PC-9 (cell line): ENCODE data around the gene C3orf18. TPM values are rescaled to one million over a fixed set of nuclear protein-coding genes. Genes with fewer than 3 reads are reported as not detected.

Experiments used
- BruUV-seq: library from RNA; stranded (reverse); fragments of 400-500 nt; replicated peaks from 2 replicates; lab custom pipeline; 2021; lab: Mats Ljungman, UMichigan
- CTCF ChIA-PET: fragments of 300-600 bp; sonication (Branson Sonifier 250); formaldehyde crosslinking; loops from one replicate; lab custom pipeline; 2022; ENCODE audit warnings: antibody characterized with exemption; lab: Charles Lee
- POLR2A ChIA-PET: fragments of 300-600 bp; sonication (Branson Sonifier 250); formaldehyde crosslinking; loops from one replicate; lab custom pipeline; 2022; ENCODE audit warnings: antibody characterized with exemption; ENCODE audit not compliant: unreplicated experiment; lab: Charles Lee
- DNase-seq, 2 experiments: peaks; one replicate each; pipeline versions ENCODE4 v3.0.0 to v3.0.0-alpha.2; 2015 to 2022; ENCODE audit warnings: mixed read lengths in 1 of 2
- H2AFZ ChIP-seq: fragments of 200-600 bp; sonication (generic); 2 replicates; pipeline ENCODE4 v1.8.1; 2017; ENCODE audit warnings: antibody characterized with exemption
- H3F3A ChIP-seq: fragments of 200-600 bp; sonication (generic); 2 replicates; pipeline ENCODE4 v1.8.1; 2017; ENCODE audit warnings: antibody characterized with exemption, mild to moderate bottlenecking, low read depth; ENCODE audit not compliant: insufficient read depth
- H3K27ac ChIP-seq: fragments of 200-600 bp; sonication (generic); 2 replicates; pipeline ENCODE4 v1.6.1; 2016; ENCODE audit warnings: mixed run types
- H3K27me3 ChIP-seq: fragments of 200-600 bp; sonication (generic); 2 replicates; pipeline ENCODE4 v1.6.1; 2016; ENCODE audit warnings: low read depth, mixed run types; ENCODE audit not compliant: insufficient read depth
- H3K36me3 ChIP-seq: fragments of 200-600 bp; sonication (generic); 2 replicates; pipeline ENCODE4 v1.6.1; 2016; ENCODE audit warnings: low read depth, mixed run types
- H3K4me1 ChIP-seq: fragments of 200-600 bp; sonication (generic); replicated peaks from 2 replicates; pipeline ENCODE4 v1.6.1; 2016; ENCODE audit warnings: mixed run types; ENCODE audit not compliant: insufficient read depth
- H3K4me2 ChIP-seq: fragments of 200-600 bp; sonication (generic); 2 replicates; pipeline ENCODE4 v1.6.1; 2017; ENCODE audit warnings: mixed run types
- H3K4me3 ChIP-seq: fragments of 200-600 bp; sonication (generic); 2 replicates; pipeline ENCODE4 v1.6.1; 2016; ENCODE audit warnings: mixed run types
- H3K79me2 ChIP-seq: fragments of 200-600 bp; sonication (generic); 2 replicates; pipeline ENCODE4 v1.6.1; 2017; ENCODE audit warnings: low read depth, mixed run types
- H3K9me2 ChIP-seq: fragments of 200-600 bp; sonication (generic); 2 replicates; pipeline ENCODE4 v1.8.1; 2017; ENCODE audit warnings: mild to moderate bottlenecking; ENCODE audit not compliant: insufficient read depth
- H3K9me3 ChIP-seq: fragments of 200-600 bp; sonication (generic); 2 replicates; pipeline ENCODE4 v1.8.1; 2016; ENCODE audit warnings: low read depth; ENCODE audit not compliant: insufficient read depth
- H4K20me1 ChIP-seq: fragments of 200-600 bp; sonication (generic); 2 replicates; pipeline ENCODE4 v1.8.1; 2017; ENCODE audit not compliant: insufficient read depth
- CTCF ChIP-seq: fragments of 200-600 bp; sonication (generic); conservative IDR thresholded peaks from 2 replicates; pipeline ENCODE4 v1.6.1; 2017; ENCODE audit warnings: mixed run types, antibody characterized with exemption, mild to moderate bottlenecking, moderate library complexity
- EZH2 ChIP-seq: fragments of 200-600 bp; sonication (generic); IDR thresholded peaks from 2 replicates; pipeline ENCODE4 v1.8.0; 2017; ENCODE audit warnings: antibody characterized with exemption, low read depth
- intact Hi-C: fragments of 100-400 bp; cut with micrococcal nuclease; formaldehyde crosslinking; loops from one replicate; pipeline ENCODE4 v1.10.0; 2022; ENCODE audit not compliant: unreplicated experiment
- total RNA-seq: library from RNA; stranded (reverse); gene quantifications from 2 replicates; pipeline ENCODE4 v1.2.3, GENCODE V29; 2021

The C3orf18 gene
- total RNA-seq, 1 experiment from 2014 or later = 7.5 TPM

DNA sequence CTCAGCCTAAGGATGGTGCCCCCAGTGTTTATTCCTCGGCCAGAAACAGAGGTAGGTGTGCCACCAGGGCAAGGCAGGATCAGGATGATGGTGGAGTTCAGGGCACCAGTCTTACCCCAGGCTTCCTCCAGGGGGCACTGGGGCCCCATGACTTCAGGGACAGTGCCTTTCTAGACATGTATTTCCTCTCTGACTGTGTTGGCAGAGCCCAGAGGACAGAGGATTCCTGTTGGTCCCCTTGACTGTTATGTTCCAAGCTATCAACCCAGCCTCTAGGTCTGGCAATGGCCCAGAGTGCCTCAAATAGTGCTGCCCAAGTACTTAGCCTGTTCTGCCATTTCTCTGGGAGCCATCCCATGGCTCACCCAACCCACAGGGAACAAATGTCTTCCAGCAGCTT is 4.6 kb upstream of the C3orf18 start:
- no peak overlapping the region for H3K4me2 ChIP-seq
- H3F3A ChIP-seq = peaks cover 10% of the 10 kb centered on the region; the same call in 1 of the 2 replicates
- H3K9me2 ChIP-seq = no peaks in the 10 kb centered on the region
- peaks cover 8% of the 10 kb centered on the region; the same call in 1 of the 2 replicates for H3K4me1 ChIP-seq
- H3K79me2 ChIP-seq = peaks cover 11% of the 10 kb centered on the region; the same call in 1 of the 2 replicates
- TF ChIP-seq CTCF = peak; percentile 78
- TF ChIP-seq EZH2 = no peak
- no peak overlapping the region for H3K27ac ChIP-seq
- H2AFZ ChIP-seq = no peak overlapping the region
- H3K27me3 ChIP-seq = no peaks in the 10 kb centered on the region
- DNase-seq = peak in 1 of 2 experiments; percentile 70
- BruUV-seq = no TSS peak
- no peak overlapping the region for H3K4me3 ChIP-seq
- ChIA-PET POLR2A (interaction anchor here (0.5 to 0.6 kb wide), 2 partner anchors 273 to 813 kb away, joined by 5 to 6 read pairs; partner anchors contain the start of gene MANF), CTCF (interaction anchor here (0.6 kb wide), 1 partner anchor 813 kb away, joined by 12 read pairs; the partner anchor contains the start of gene MANF)
- H3K36me3 ChIP-seq = no peaks in the 10 kb centered on the region
- no peaks in the 10 kb centered on the region for H3K9me3 ChIP-seq
- H4K20me1 ChIP-seq = no peaks in the 10 kb centered on the region
- intact Hi-C loops = loop anchor here (1.0 kb wide), 1 partner anchor 42 kb away; no protein-coding TSS in a partner anchor

DNA sequence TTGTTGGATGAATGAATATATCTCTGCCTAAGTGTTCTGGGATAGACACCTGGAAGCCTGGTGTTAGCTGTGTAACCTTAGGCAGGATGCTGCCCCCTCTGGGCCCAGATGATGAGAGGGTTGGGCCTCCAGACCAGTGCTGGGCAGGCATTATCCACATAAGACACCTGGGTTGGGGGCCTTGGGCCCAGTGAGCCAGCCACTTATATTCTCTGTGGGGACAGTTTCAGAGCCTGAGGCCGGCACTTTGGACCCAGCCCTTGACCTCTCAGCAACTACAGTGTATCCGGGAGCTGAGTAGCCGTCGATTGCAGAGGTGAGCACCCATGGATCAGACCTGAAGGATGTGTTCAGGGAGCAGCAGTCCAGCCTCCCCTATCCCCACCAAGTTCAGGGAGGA is 3.9 kb upstream of the C3orf18 start:
- Histone ChIP-seq H3K27me3 (no peaks in the 10 kb centered on the region), H3K36me3 (no peaks in the 10 kb centered on the region), H3F3A (peaks cover 10% of the 10 kb centered on the region; the same call in 1 of the 2 replicates), H3K9me3 (no peaks in the 10 kb centered on the region), H2AFZ (no peak overlapping the region), H3K27ac (no peak overlapping the region), H3K4me2 (no peak overlapping the region), H3K79me2 (peaks cover 11% of the 10 kb centered on the region; the same call in 1 of the 2 replicates), H4K20me1 (no peaks in the 10 kb centered on the region), H3K4me1 (peaks cover 13% of the 10 kb centered on the region), H3K4me3 (no peak overlapping the region), H3K9me2 (no peaks in the 10 kb centered on the region)
- intact Hi-C loops = no loop called here
- no peak for TF ChIP-seq CTCF
- TF ChIP-seq EZH2 = no peak
- no TSS peak for BruUV-seq
- ChIA-PET POLR2A (interaction anchor here (0.5 kb wide), 2 partner anchors 23 to 272 kb away, joined by 3 to 6 read pairs; no protein-coding TSS in a partner anchor), CTCF (interaction anchor here (0.6 to 1.6 kb wide), 2 partner anchors 40 to 44 kb away, joined by 5 to 6 read pairs; partner anchors contain the start of gene CISH)
- DNase-seq = no peak

DNA sequence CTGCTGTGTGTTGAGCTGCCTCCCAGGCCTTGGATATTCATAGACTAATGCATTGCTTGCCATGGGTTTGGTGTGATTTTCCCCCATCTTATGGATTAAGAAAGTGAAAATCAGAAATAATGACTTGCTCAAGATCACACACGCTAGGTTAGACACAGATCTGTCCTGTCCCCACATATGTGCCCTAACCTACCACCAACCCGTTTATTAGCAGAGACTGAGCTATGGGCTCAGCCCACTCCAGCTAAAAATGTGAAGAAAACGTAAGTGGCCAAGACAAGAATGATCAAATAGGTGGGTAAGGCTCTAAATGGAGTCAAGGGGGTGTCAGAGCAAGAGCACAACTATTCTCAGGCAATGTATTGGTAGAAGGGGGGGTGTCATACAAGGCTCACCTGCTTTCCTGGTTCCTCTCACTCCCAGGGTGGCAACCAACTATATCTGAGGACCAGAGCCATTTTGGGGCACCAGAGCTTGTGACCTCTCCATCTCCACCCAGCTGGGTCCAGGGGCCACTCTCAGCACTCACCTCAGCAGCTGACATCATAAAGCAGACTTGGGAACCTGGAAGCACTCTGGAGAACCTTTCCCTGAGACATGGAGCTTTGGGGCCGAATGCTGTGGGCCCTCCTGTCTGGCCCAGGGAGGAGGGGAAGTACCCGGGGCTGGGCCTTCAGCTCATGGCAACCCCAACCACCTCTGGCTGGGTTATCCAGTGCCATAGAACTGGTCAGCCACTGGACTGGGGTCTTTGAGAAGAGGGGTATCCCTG is 3.1 kb upstream of the C3orf18 start:
- Histone ChIP-seq H3K4me2 (peak overlapping the region; percentile 88), H3K27me3 (no peaks in the 10 kb centered on the region), H3K4me1 (peaks cover 13% of the 10 kb centered on the region), H3K36me3 (no peaks in the 10 kb centered on the region), H3F3A (peaks cover 10% of the 10 kb centered on the region; the same call in 1 of the 2 replicates), H3K79me2 (peaks cover 11% of the 10 kb centered on the region; the same call in 1 of the 2 replicates), H4K20me1 (no peaks in the 10 kb centered on the region), H3K9me3 (no peaks in the 10 kb centered on the region), H3K27ac (no peak overlapping the region), H3K9me2 (no peaks in the 10 kb centered on the region), H3K4me3 (peak overlapping the region; percentile 94; the same call in 1 of the 2 replicates), H2AFZ (no peak overlapping the region)
- intact Hi-C loops = no loop called here
- no TSS peak for BruUV-seq
- CTCF ChIA-PET = interaction anchor here (0.7 to 1.6 kb wide), 3 partner anchors 21 to 45 kb away, joined by 3 to 6 read pairs (median 5); no protein-coding TSS in a partner anchor
- POLR2A ChIA-PET = interaction anchor here (0.5 kb wide), 1 partner anchor 24 kb away, joined by 3 read pairs; no protein-coding TSS in a partner anchor
- DNase-seq = no peak
- TF ChIP-seq CTCF (no peak), EZH2 (no peak)
